Measurements from ENCODE around the gene SERPIND1.

- no peak for TF ChIP-seq POLR2A (IDR thresholded peaks at IDR 0.05)
- TF ChIP-seq CTCF (IDR thresholded peaks at IDR 0.05) = no peak
- TF ChIP-seq POLR2AphosphoS5 (IDR thresholded peaks at IDR 0.05) = no peak
Measured at GRCh38 chr22:20727118-20728015, 46.5 kb upstream of the SERPIND1 start.

Data from prostate gland (tissue), 2 donors.